Measurements from ENCODE around the gene NUBPL.

The NUBPL gene

DNA sequence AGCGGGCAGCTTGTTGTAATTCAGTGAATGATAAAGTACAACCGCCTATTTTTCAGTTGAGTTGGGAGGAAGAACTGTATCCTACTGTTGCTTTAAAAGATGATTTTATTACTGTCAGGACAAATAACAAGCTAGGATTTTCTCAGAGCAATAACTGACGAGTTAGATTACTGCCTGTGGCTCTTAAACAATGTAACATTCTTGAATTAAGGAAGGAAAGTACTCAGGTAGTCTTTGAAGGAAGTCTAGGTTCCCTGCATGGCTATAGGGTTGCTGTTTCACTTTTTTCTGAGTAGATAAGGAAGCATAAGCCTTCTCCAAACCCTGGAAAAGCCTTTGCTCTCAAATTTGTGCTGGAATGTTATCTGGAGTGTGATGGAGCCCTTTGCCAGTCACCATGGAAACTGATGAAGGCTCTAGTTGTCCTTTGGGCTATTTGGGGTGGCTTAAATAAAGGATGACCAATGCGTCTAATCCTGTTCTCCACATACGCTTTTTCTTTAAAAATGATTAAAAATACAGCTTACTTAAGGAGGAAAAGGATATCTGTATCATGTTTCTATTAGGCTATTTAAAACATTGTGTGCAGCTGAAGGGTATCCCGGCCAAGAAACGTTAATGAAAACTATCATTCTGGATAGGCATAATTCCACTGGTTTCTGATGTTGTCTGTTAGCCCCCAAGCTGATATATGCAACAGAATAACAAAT is 17.7 kb downstream of the NUBPL start:
- H3K4me3 ChIP-seq (ENCODE audit: low read depth, low read length) = no peak overlapping the region
- TF ChIP-seq, protein P1, sequence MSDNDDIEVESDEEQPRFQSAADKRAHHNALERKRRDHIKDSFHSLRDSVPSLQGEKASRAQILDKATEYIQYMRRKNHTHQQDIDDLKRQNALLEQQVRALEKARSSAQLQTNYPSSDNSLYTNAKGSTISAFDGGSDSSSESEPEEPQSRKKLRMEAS (IDR thresholded peaks at IDR 0.05; ENCODE audit: low read depth, low read length) = no peak
- TF ChIP-seq, protein P2, sequence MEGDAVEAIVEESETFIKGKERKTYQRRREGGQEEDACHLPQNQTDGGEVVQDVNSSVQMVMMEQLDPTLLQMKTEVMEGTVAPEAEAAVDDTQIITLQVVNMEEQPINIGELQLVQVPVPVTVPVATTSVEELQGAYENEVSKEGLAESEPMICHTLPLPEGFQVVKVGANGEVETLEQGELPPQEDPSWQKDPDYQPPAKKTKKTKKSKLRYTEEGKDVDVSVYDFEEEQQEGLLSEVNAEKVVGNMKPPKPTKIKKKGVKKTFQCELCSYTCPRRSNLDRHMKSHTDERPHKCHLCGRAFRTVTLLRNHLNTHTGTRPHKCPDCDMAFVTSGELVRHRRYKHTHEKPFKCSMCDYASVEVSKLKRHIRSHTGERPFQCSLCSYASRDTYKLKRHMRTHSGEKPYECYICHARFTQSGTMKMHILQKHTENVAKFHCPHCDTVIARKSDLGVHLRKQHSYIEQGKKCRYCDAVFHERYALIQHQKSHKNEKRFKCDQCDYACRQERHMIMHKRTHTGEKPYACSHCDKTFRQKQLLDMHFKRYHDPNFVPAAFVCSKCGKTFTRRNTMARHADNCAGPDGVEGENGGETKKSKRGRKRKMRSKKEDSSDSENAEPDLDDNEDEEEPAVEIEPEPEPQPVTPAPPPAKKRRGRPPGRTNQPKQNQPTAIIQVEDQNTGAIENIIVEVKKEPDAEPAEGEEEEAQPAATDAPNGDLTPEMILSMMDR (IDR thresholded peaks at IDR 0.05; ENCODE audit: low read depth, low read length) = no peak
- TF ChIP-seq MYC (IDR thresholded peaks at IDR 0.05; ENCODE audit: low read depth, low read length) = no peak
- no peak for TF ChIP-seq POLR2A (IDR thresholded peaks at IDR 0.05; ENCODE audit: extremely low read depth, insufficient read length)
- DNase-seq (ENCODE audit: low read depth) = no peak

- TF ChIP-seq, protein P1 (IDR thresholded peaks at IDR 0.05; ENCODE audit: low read depth, low read length) = no peak
- TF ChIP-seq POLR2A (IDR thresholded peaks at IDR 0.05; ENCODE audit: extremely low read depth, insufficient read length) (no peak), MYC (IDR thresholded peaks at IDR 0.05; ENCODE audit: low read depth, low read length) (no peak)
- TF ChIP-seq, protein P2 (IDR thresholded peaks at IDR 0.05; ENCODE audit: low read depth, low read length) = no peak
- no peak overlapping the region for H3K4me3 ChIP-seq (ENCODE audit: low read depth, low read length)
- DNase-seq (ENCODE audit: low read depth) = no peak
These were observed 19.0 kb downstream of the NUBPL start for GRCh38 chr14:31580234-31580633.

GRCh38 chr14:31582286-31582691 is 21.1 kb downstream of the NUBPL start:
- no peak for DNase-seq (ENCODE audit: low read depth)
- no peak for TF ChIP-seq MYC (IDR thresholded peaks at IDR 0.05; ENCODE audit: low read depth, low read length)
- TF ChIP-seq POLR2A (IDR thresholded peaks at IDR 0.05; ENCODE audit: extremely low read depth, insufficient read length) = no peak
- TF ChIP-seq, protein P2 (IDR thresholded peaks at IDR 0.05; ENCODE audit: low read depth, low read length) = no peak
- TF ChIP-seq, protein P1 (IDR thresholded peaks at IDR 0.05; ENCODE audit: low read depth, low read length) = no peak
- no peak overlapping the region for H3K4me3 ChIP-seq (ENCODE audit: low read depth, low read length)

DNA sequence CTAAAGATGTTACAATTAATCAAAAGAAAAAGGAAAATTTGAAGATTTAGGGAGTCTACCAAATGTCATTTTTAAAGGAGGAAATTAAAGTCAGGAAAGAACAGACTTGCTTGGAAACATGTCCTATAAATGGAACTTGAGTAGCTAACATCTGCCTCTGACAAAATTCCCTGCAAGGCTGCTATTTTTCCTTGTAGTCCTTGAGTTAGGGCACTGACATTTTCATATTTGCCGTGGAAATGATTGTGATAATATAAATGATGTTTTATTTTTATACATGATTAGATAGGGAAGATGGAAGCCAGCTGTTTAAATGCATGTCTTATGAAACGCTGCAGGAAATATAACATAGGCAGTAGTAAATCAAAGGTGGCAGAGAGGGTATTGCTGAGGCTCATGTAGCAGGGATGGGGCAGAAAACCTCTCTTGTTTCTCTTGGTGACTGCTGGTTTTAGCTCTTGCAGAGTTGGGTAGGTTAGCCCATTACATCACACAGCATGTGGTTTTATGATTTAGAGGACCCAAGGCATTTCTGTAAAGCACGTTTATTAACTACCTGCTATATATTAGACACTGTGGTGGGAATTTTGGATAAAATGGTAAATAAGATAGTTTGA is 21.7 kb downstream of the NUBPL start:
- TF ChIP-seq, protein P2 (IDR thresholded peaks at IDR 0.05; ENCODE audit: low read depth, low read length) = no peak
- TF ChIP-seq POLR2A (IDR thresholded peaks at IDR 0.05; ENCODE audit: extremely low read depth, insufficient read length) = no peak
- TF ChIP-seq, protein P1 (IDR thresholded peaks at IDR 0.05; ENCODE audit: low read depth, low read length) = no peak
- TF ChIP-seq MYC (IDR thresholded peaks at IDR 0.05; ENCODE audit: low read depth, low read length) = no peak
- no peak overlapping the region for H3K4me3 ChIP-seq (ENCODE audit: low read depth, low read length)
- no peak for DNase-seq (ENCODE audit: low read depth)

- TF ChIP-seq, protein P1 (IDR thresholded peaks at IDR 0.05; ENCODE audit: low read depth, low read length) = no peak
- TF ChIP-seq MYC (IDR thresholded peaks at IDR 0.05; ENCODE audit: low read depth, low read length) (no peak), POLR2A (IDR thresholded peaks at IDR 0.05; ENCODE audit: extremely low read depth, insufficient read length) (no peak)
- TF ChIP-seq, protein P2 (IDR thresholded peaks at IDR 0.05; ENCODE audit: low read depth, low read length) = no peak
- DNase-seq (ENCODE audit: low read depth) = no peak
- H3K4me3 ChIP-seq (ENCODE audit: low read depth, low read length) = no peak overlapping the region
These were observed 29.0 kb downstream of the NUBPL start for GRCh38 chr14:31590206-31590605.
